Measurements from ENCODE around the gene RUVBL1.

Gene RUVBL1

DNA sequence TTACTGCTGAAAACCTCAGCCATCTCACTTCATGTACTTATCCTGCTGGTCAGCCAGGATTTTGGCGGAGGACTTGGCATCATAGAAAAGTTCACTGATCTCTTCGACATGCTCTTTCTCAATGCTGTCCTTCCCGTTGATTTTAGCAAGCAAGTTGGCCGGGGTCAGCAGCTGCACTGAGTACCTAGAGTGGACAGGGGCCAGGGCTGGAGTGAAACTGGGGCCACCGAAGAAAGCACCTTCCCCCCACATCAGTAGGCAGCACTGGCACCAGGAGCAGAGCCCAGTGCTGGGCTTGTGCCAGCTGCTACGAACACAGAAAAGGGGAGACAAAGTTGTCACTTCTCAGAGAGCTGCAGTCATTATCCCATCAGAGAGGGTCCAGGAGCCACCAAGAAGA, 42.4 kb downstream of the RUVBL1 start:
- DNase-seq: no peak

- peak; percentile 23 for DNase-seq
Observed at GRCh38 chr3:128080323-128081080, 43.1 kb downstream of the RUVBL1 start.

DNA sequence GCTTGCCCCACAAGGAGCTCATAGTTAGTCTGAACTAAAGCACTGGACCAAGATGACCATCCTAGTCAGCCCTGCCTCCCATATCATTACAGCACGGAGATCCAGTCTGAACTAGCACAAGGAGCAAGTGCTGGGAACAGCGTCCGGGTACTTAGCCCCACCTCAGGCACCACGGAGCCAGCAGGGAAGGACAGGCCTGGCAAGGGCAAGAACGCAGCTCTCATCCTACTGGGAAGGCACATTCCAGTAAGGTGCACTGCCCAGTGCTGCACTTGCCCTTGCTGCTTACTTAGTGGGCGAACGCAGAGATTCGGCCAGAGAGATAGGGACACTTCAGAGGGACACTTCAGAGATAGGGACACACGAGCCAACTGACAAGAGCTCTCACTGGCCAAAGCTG, 43.8 kb downstream of the RUVBL1 start:
- DNase-seq: no peak

DNA sequence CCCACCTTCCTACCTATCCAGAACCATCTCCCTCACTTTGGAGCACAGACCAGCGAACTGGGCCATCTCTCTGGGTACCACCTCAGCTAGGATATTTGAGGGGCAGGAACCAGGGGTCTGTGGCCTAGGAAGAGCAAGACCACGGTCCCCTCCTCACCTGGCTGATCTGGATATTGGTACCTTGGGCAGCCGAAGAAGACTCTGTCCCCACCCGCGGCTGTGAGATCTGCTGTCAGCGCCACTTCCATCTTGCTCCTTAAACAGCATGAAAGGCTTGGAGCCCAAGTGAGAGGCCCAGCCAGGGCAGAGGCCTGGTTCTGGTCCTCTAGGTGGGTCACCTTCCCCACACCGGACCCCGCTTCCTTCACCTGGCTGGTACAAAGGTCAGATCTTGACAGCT, 44.7 kb downstream of the RUVBL1 start:
- DNase-seq: no peak

GRCh38 chr3:128078322-128078721, 45.3 kb downstream of the RUVBL1 start:
- DNase-seq: no peak

DNA sequence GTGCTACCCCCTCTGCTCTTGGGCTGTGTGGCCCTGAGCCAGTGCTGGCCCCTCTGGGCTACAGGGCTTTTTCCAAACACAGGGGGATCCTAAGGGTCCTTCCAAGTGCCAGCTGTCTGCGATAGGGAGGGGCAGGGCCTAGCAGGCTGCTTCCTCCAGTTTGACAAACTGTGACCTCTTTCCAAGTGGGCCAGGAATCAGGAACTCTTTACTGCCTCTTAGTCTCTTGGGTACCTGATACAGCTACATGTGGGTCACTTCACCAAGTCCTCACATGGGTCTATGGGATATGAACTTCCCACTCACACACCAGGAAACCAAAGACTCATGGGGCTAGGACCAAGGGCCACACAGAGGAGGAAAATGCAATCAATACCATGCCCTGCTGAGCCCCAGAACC, 45.9 kb downstream of the RUVBL1 start:
- DNase-seq: no peak

DNA sequence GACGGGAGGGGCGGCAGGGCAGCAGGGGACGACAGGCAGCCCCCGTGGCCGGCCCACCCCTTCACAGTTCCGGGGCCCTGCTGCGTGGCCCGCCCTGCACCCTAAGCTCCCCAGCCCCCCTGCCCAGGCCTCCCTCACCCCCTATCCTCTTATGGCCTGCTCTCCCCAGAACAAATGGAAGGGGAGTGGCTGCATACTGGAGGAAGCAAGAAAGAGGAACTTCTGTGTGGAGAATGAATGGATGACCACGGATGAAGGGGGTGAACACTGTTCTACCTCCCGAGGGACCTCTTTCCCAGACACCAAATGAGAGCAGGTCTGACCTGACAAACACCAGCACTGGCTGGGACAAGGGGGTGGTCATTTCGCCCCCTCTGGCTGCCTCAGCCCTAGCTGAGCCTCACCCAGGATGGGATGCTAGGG, 46.4 kb downstream of the RUVBL1 start:
- DNase-seq: no peak

DNA sequence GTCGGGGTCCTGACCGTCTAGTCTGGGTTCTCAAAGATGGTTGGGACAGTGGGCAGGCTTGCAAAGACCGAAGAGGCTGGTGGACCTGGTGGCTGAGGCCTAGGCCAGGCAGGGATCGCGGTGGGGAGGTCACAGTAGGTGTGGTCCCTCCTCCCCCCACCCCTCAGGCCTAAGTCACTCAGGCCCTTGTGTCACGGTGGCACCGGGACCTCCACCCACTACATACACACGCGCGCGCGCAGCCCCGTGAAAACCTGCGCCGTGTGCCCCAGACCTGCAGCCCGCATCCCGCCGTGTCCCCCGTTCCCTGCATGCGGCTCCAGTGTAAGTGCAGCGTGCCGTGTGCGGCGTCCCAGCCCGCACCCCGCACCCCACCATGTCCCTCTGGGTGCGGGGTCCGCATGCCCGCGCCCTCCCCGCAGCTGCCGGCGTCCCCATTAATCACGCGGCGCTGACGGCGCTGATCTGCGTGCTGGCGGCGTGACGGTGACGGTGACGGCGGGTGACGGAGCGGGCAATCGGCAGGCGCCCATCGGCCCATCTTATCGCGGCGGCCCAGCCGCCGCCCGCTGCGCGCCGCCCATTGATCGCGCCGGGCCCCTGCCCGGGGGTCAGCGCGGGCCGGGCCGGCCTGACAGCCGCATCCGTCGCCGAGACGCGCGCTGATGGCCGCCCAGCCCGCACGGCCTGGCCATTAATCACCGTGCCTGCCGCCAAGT, 47.0 kb downstream of the RUVBL1 start:
- no peak for DNase-seq

DNA sequence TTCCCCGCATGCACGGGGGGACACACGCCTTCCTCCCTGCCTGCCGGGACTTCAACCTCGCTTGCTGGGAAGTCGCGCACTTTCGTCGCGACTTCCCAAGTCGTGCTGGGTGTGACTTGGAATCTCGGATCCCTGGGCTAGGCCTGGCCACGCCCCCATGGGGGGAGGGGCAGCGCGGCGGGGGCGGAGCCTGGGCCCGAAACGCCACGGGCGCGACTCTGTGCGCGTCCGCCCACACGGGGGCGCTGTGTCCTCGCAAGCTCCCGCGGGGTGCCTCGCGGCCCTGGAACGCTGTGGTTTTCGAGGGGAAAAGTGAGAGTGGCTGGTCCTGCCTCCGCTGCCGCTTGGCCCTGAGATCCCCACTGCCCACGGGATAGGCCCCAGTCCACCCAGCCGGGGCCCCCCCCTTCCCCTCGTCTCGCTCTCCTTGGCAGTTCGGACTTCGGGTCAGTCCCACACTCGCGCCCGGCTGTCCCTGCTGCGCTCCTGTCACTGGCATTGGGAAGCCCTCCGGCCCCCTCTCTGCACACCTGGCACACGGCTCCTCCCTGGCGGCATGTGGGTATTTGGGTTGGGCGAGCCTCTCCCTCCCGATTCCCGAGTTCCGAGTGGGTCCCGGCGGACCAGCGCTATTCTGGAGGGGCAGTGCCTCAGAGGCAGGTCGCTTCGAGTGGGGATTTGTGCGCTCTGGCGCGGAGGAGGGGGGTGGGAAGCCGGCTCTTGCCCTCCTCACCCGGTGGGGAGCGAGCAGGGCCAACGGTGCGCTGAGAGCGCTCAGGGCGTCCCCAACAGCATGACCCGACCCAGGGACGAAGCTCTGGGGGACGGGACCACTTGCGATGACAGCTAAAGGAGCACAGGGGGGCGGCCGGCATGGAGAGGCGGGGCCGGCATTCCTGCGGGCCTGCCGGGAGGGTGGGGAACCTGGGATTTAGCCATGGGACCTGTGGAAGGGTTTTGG, 47.8 kb downstream of the RUVBL1 start:
- peak; percentile 77 for DNase-seq

GRCh38 chr3:128074851-128075521, 48.6 kb downstream of the RUVBL1 start:
- peak; percentile 65 for DNase-seq

DNA sequence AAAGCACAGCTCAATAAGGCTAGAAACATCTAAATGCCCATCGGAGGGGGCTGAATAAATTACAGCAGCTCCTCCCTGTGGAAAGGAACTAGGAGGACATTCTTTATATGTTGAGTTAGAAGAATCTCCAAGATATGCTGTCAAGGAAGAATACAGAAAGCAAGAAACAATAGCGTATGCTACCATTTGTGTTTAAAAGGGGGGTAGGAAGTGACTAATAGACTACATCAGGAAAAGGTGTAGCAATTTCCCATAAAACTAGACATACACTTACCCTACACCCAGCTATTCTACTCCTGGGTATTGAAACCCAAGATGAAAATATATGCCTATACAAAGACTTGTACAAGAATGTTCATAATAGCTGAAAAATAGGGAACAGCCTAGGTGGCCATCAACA, 49.8 kb downstream of the RUVBL1 start:
- DNase-seq: no peak

GRCh38 chr3:128073185-128073725, 50.4 kb downstream of the RUVBL1 start:
- no peak for DNase-seq

DNA sequence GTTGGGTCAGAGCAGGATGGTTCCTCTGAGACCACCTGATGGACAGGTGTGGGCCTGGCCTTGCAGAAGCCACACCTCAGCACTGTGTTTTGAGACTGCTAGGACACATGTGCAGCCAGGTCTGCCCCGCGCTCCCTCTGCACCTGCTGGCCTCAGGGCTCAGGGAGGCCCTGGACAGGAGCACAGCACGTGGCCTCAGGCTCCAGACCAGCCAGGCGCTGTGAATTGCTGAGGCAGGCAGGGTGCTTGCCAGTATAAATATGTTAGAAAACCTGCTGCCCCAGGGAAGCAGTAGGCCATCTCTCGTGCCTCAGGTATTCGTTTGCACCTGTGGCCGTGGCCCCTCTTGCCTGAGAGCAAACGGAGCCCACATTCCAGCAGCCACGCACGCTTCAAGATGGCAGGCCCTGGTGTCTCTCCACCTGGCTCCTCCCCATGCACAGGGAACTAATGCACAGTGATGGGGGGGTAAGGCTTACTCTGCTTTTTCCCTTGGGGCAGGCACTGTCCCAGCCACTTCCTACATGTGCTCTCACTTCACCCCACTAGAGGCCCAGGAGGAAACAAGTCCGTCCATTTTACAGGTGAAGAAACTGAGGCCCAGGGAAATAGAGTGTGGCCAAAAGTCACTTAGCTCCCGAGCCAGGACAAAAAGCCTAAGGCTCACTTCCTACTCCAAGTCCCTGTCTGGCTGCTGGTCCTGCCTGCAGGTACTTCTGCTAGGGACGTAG, 51.0 kb downstream of the RUVBL1 start:
- no peak for DNase-seq

GRCh38 chr3:128071771-128072453, 51.7 kb downstream of the RUVBL1 start:
- no peak for DNase-seq

GRCh38 chr3:128070898-128071591, 52.6 kb downstream of the RUVBL1 start:
- no peak for DNase-seq

DNA sequence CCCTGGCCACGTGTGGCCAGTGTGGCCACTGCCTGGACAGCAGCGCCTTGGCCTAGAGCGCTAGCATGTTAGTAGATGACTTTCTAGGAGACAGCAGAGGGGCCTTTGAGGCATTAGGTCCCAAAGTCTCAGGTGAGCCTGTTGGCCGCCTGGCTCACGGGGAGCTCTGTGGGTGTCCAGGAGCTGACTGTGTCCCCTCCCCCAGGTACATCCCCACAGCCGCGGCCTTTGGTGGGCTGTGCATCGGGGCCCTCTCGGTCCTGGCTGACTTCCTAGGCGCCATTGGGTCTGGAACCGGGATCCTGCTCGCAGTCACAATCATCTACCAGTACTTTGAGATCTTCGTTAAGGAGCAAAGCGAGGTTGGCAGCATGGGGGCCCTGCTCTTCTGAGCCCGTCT, 54.3 kb downstream of the RUVBL1 start:
- DNase-seq: no peak

GRCh38 chr3:128068156-128068620, 55.4 kb downstream of the RUVBL1 start:
- DNase-seq: peak; percentile 65

GRCh38 chr3:128067489-128067888, 56.1 kb downstream of the RUVBL1 start:
- DNase-seq: no peak

- no peak for DNase-seq
Observed at GRCh38 chr3:128066676-128067075, 56.9 kb downstream of the RUVBL1 start.

DNA sequence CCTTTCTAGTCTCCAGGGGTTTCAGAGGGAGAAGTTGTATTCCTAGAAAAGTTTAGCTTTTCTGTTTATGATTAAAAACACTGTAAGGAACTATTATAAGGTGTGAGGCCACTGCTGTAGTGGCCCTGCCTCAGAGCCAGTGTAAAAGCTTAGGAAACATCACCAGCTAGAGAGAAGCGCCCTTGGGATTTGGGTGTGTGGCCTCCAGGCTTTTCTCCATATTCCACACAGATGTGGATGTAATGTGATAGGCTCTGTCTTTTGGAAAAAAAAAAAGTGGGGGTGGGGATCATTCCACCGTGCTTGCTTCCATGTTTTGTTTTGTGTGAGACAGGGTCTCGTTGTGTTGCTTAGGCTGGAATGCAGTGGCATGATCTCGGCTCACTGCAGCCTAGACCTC, 57.5 kb downstream of the RUVBL1 start:
- no peak for DNase-seq
